Measurements from ENCODE around the gene ZNRF3.
"Not testable (repeated sequence)": the region's sequence is repeated elsewhere in the genome, so short reads cannot be mapped to it uniquely, and the experiment has no call there.

ZNRF3 gene

GRCh38 chr22:28933321-28933720, 49.9 kb downstream of the ZNRF3 start:
- no peak for DNase-seq

GRCh38 chr22:28934026-28934425, 50.7 kb downstream of the ZNRF3 start:
- DNase-seq, result no peak

- DNase-seq, result no peak
Observed at GRCh38 chr22:28935140-28935539, 51.8 kb downstream of the ZNRF3 start.

- no peak for DNase-seq
Observed at GRCh38 chr22:28935713-28936112, 52.3 kb downstream of the ZNRF3 start.

GRCh38 chr22:28936200-28936599, 52.8 kb downstream of the ZNRF3 start:
- DNase-seq, result no peak

- no peak for DNase-seq
Observed at GRCh38 chr22:28937206-28938025, 54.0 kb downstream of the ZNRF3 start.

GRCh38 chr22:28938286-28938833, 55.0 kb downstream of the ZNRF3 start:
- DNase-seq, result no peak

GRCh38 chr22:28939394-28939793, 56.0 kb downstream of the ZNRF3 start:
- DNase-seq, result no peak

- DNase-seq, result no peak
Observed at GRCh38 chr22:28939932-28940331, 56.6 kb downstream of the ZNRF3 start.

- no peak for DNase-seq
Observed at GRCh38 chr22:28940441-28940840, 57.1 kb downstream of the ZNRF3 start.

- no peak for DNase-seq
Observed at GRCh38 chr22:28942333-28942732, 59.0 kb downstream of the ZNRF3 start.

- peak in 1 of 14 donors; percentile 14 for DNase-seq
Observed at GRCh38 chr22:28942801-28943500, 59.6 kb downstream of the ZNRF3 start.

GRCh38 chr22:28943501-28943879, 60.1 kb downstream of the ZNRF3 start:
- DNase-seq, result no peak

GRCh38 chr22:28947125-28947524, 63.8 kb downstream of the ZNRF3 start:
- no peak for DNase-seq

- no peak for DNase-seq
Observed at GRCh38 chr22:28948424-28948823, 65.1 kb downstream of the ZNRF3 start.

- not testable (repeated sequence) for DNase-seq
Observed at GRCh38 chr22:28948860-28949551, 65.6 kb downstream of the ZNRF3 start.

- no peak for DNase-seq
Observed at GRCh38 chr22:28949788-28950187, 66.4 kb downstream of the ZNRF3 start.

GRCh38 chr22:28950617-28951411, 67.4 kb downstream of the ZNRF3 start:
- no peak for DNase-seq

- no peak for DNase-seq
Observed at GRCh38 chr22:28951530-28951929, 68.2 kb downstream of the ZNRF3 start.

GRCh38 chr22:28951969-28952521, 68.7 kb downstream of the ZNRF3 start:
- DNase-seq, result no peak

GRCh38 chr22:28952857-28953256, 69.5 kb downstream of the ZNRF3 start:
- DNase-seq, result no peak

GRCh38 chr22:28953403-28953802, 70.0 kb downstream of the ZNRF3 start:
- DNase-seq, result no peak
